GM23338 (cell line): ENCODE results near the gene RALY. TPM values are rescaled to one million over a fixed set of nuclear protein-coding genes. Genes with fewer than 3 reads are reported as not detected.
A peak's percentile ranks its signal among the peaks of the same experiment; 100 is the strongest.

Experiments used
- ATAC-seq: fragments of 200-7000 bp; cut with Tn5 transposase; 3 replicates; pipeline ENCODE4 v1.9.1; 2020
- DNase-seq: peaks from one replicate; pipeline ENCODE4 v3.0.0-alpha.2; 2015; ENCODE audit warnings: low spot score
- H2AFZ ChIP-seq: fragments of 200-600 bp; sonication (generic); 2 replicates; pipeline ENCODE4 v1.8.0; 2016; ENCODE audit warnings: antibody characterized with exemption, mild to moderate bottlenecking, moderate library complexity
- H3F3A ChIP-seq: fragments of 200-600 bp; sonication (generic); replicated peaks from 2 replicates; pipeline ENCODE4 v1.8.0; 2017; ENCODE audit warnings: antibody characterized with exemption, mixed run types, low read depth
- H3K27ac ChIP-seq: fragments of 200-600 bp; sonication (generic); 2 replicates; pipeline ENCODE4 v1.6.1; 2016; ENCODE audit warnings: low read depth
- H3K27me3 ChIP-seq: fragments of 200-600 bp; sonication (generic); 2 replicates; pipeline ENCODE4 v1.8.0; 2016; ENCODE audit warnings: mild to moderate bottlenecking, mixed run types, moderate library complexity; ENCODE audit not compliant: insufficient read depth
- H3K36me3 ChIP-seq: fragments of 200-600 bp; sonication (generic); 2 replicates; pipeline ENCODE4 v1.8.0; 2016; ENCODE audit warnings: mild to moderate bottlenecking; ENCODE audit not compliant: insufficient read depth
- H3K4me1 ChIP-seq: fragments of 200-600 bp; sonication (generic); 2 replicates; pipeline ENCODE4 v1.8.0; 2016; ENCODE audit warnings: mild to moderate bottlenecking, moderate library complexity; ENCODE audit not compliant: insufficient read depth
- H3K4me2 ChIP-seq: fragments of 200-600 bp; sonication (generic); 2 replicates; pipeline ENCODE4 v1.7.1; 2017; ENCODE audit warnings: mixed run types
- H3K4me3 ChIP-seq: fragments of 200-600 bp; sonication (generic); 2 replicates; pipeline ENCODE4 v1.6.1; 2016; ENCODE audit warnings: mixed run types
- H3K79me2 ChIP-seq: fragments of 200-600 bp; sonication (generic); replicated peaks from 2 replicates; pipeline ENCODE4 v1.8.0; 2017; ENCODE audit warnings: mild to moderate bottlenecking; ENCODE audit not compliant: insufficient read depth
- H3K9me2 ChIP-seq: fragments of 200-600 bp; sonication (generic); 2 replicates; pipeline ENCODE4 v1.8.0; 2017; ENCODE audit not compliant: insufficient read depth
- H4K20me1 ChIP-seq: fragments of 200-600 bp; sonication (generic); replicated peaks from 2 replicates; pipeline ENCODE4 v1.8.0; 2017; ENCODE audit warnings: mild to moderate bottlenecking; ENCODE audit not compliant: insufficient read depth
- H3K27ac Mint-ChIP-seq: 2 replicates; pipeline ENCODE4 v1.8.0; 2020; ENCODE audit warnings: inconsistent platforms, mild to moderate bottlenecking, moderate library complexity, mixed read lengths
- H3K27me3 Mint-ChIP-seq: 3 replicates; pipeline ENCODE4 v1.8.0; 2022; ENCODE audit warnings: low read depth, mild to moderate bottlenecking, moderate library complexity, mixed read lengths, inconsistent platforms; ENCODE audit not compliant: insufficient read depth, poor library complexity
- H3K36me3 Mint-ChIP-seq: 3 replicates; pipeline ENCODE4 v1.8.0; 2021; ENCODE audit warnings: low read depth, mild to moderate bottlenecking, inconsistent platforms, moderate library complexity, mixed read lengths
- H3K4me1 Mint-ChIP-seq: 3 replicates; pipeline ENCODE4 v1.8.0; 2020; ENCODE audit warnings: mild to moderate bottlenecking, inconsistent platforms, mixed read lengths
- H3K4me3 Mint-ChIP-seq: 3 replicates; pipeline ENCODE4 v1.8.0; 2021; ENCODE audit warnings: moderate library complexity, mild to moderate bottlenecking, inconsistent platforms, mixed read lengths
- H3K9me3 Mint-ChIP-seq: 3 replicates; pipeline ENCODE4 v1.8.0; 2020; ENCODE audit warnings: moderate library complexity, mild to moderate bottlenecking, inconsistent platforms, mixed read lengths
- CREB1 ChIP-seq: fragments of 250-450 bp; sonication (Bioruptor Pico); IDR thresholded peaks from 2 replicates; pipeline ENCODE4 v1.5.0; 2020; ENCODE audit warnings: low read depth, mild to moderate bottlenecking, moderate library complexity
- ETS1 ChIP-seq: IDR thresholded peaks from 2 replicates; pipeline ENCODE4 v1.6.1; 2016; ENCODE audit warnings: antibody characterized with exemption
- JUNB ChIP-seq: IDR thresholded peaks from one replicate; pipeline ENCODE4 v1.6.1; 2016; ENCODE audit warnings: antibody characterized with exemption; ENCODE audit not compliant: unreplicated experiment
- POLR2AphosphoS5 ChIP-seq: IDR thresholded peaks from 2 replicates; pipeline ENCODE4 v1.6.1; 2016; ENCODE audit warnings: antibody characterized with exemption, low read depth
- polyA plus RNA-seq: library from polyadenylated mRNA; unstranded; fragments of >200 nt; fragmentation: Nextera tagmentation; extraction: Ambion mirVana; gene quantifications from 2 replicates; pipeline ENCODE4 v1.2.1, GENCODE V29; 2016
- total RNA-seq: library from RNA; depleted of rRNA; stranded (reverse); fragments of >200 nt; shearing (Covaris generic); gene quantifications from 2 replicates; pipeline ENCODE4 v1.2.3, GENCODE V29; 2014
- TF ChIP-seq, protein P1 (sequence below): IDR thresholded peaks from one replicate; pipeline ENCODE4 v1.6.1; 2018; ENCODE audit warnings: antibody characterized with exemption; ENCODE audit not compliant: unreplicated experiment
- TF ChIP-seq, protein P2 (sequence below), 2 experiments: fragments of 200-600 bp in 1 of 2; sonication (generic) in 1 of 2; conservative IDR thresholded peaks; 2 replicates each; pipeline versions ENCODE4 v1.5.1 to v1.6.1; 2016 to 2017; ENCODE audit warnings: antibody characterized with exemption in 2 of 2, low read depth in 2 of 2, mild to moderate bottlenecking in 2 of 2, moderate library complexity in 1 of 2

RALY gene
- total and polyA plus RNA-seq, 2 experiments from 2014 or later = 144 to 167 TPM

- peaks cover 40% of the 10 kb centered on the region for H4K20me1 ChIP-seq
- H3K79me2 ChIP-seq = peaks cover 50% of the 10 kb centered on the region
- H3K27me3 ChIP-seq = no peaks in the 10 kb centered on the region
- ATAC-seq = peak; percentile 91
- H3K4me1 Mint-ChIP-seq = peaks cover 22% of the 10 kb centered on the region
- peak; percentile 98 for DNase-seq
- peak within 1 kb of the TSS; percentile 99 for H3K27ac Mint-ChIP-seq
- no peaks in the 10 kb centered on the region for H3K9me3 Mint-ChIP-seq
- no peaks in the 10 kb centered on the region; the same call in 1 of the 2 replicates for H3F3A ChIP-seq
- peak within 1 kb of the TSS; percentile 98 for H2AFZ ChIP-seq
- H3K4me3 ChIP-seq = peak within 1 kb of the TSS; percentile 89
- H3K27ac ChIP-seq = peak within 1 kb of the TSS; percentile 99
- H3K36me3 Mint-ChIP-seq = peaks cover 42% of the 10 kb centered on the region
- H3K9me2 ChIP-seq = no peaks in the 10 kb centered on the region
- peaks cover 17% of the 10 kb centered on the region for H3K4me1 ChIP-seq
- peak within 1 kb of the TSS; percentile 95 for H3K4me2 ChIP-seq
- TF ChIP-seq POLR2AphosphoS5 (peak; percentile 96), JUNB (no peak), ETS1 (peak; percentile 97), CREB1 (CRISPR knock-in tag) (peak; percentile 96)
- TF ChIP-seq, protein P1, sequence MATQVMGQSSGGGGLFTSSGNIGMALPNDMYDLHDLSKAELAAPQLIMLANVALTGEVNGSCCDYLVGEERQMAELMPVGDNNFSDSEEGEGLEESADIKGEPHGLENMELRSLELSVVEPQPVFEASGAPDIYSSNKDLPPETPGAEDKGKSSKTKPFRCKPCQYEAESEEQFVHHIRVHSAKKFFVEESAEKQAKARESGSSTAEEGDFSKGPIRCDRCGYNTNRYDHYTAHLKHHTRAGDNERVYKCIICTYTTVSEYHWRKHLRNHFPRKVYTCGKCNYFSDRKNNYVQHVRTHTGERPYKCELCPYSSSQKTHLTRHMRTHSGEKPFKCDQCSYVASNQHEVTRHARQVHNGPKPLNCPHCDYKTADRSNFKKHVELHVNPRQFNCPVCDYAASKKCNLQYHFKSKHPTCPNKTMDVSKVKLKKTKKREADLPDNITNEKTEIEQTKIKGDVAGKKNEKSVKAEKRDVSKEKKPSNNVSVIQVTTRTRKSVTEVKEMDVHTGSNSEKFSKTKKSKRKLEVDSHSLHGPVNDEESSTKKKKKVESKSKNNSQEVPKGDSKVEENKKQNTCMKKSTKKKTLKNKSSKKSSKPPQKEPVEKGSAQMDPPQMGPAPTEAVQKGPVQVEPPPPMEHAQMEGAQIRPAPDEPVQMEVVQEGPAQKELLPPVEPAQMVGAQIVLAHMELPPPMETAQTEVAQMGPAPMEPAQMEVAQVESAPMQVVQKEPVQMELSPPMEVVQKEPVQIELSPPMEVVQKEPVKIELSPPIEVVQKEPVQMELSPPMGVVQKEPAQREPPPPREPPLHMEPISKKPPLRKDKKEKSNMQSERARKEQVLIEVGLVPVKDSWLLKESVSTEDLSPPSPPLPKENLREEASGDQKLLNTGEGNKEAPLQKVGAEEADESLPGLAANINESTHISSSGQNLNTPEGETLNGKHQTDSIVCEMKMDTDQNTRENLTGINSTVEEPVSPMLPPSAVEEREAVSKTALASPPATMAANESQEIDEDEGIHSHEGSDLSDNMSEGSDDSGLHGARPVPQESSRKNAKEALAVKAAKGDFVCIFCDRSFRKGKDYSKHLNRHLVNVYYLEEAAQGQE = peak; percentile 28
- peaks cover 18% of the 10 kb centered on the region for H3K27me3 Mint-ChIP-seq
- peaks cover 14% of the 10 kb centered on the region for H3K36me3 ChIP-seq
- peak within 1 kb of the TSS; percentile 97 for H3K4me3 Mint-ChIP-seq
Observed at GRCh38 chr20:34111702-34112599, 118.2 kb downstream of the RALY start, which contains the start of gene EIF2S2. EIF2S2 (minus strand) TSS chr20:34112243; CDS start chr20:34112110, 133 bp downstream.

DNA sequence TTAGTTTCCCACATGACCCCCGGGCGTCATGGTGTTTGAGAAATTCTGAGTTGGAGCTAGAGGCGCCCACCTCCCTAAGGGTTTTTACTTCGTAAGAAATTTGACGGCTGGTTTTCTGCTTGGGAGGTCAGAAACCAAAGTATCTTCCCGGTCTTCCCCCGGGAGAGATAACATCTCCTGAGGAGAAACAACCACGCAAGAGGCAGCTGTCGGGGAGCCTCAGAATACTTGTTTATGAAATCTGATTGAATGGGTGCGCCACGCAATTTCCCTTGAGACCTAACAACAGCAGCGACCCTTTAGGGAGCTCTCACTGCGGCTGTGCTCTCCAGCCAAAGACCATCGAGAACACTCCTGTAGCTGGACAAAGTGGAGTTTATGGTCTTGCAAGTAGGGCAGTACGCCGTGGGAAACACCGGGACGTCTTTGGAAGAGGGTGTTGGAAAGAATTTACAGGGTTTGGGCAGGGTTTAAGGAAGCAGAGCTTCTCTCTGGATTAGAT is 118.9 kb downstream of the RALY start:
- Mint-ChIP-seq H3K4me1 (peaks cover 21% of the 10 kb centered on the region), H3K4me3 (peak overlapping the region; percentile 97), H3K9me3 (no peaks in the 10 kb centered on the region), H3K27ac (peak overlapping the region; percentile 99), H3K36me3 (peaks cover 35% of the 10 kb centered on the region), H3K27me3 (peaks cover 18% of the 10 kb centered on the region)
- peak overlapping the region; percentile 89; the same call in 1 of the 2 replicates for H3K27ac ChIP-seq
- no peaks in the 10 kb centered on the region for H3K9me2 ChIP-seq
- H3K36me3 ChIP-seq = peaks cover 14% of the 10 kb centered on the region
- peak overlapping the region; percentile 85 for H3K4me2 ChIP-seq
- no peaks in the 10 kb centered on the region for H3K27me3 ChIP-seq
- H4K20me1 ChIP-seq = peaks cover 33% of the 10 kb centered on the region
- H3K79me2 ChIP-seq = peaks cover 43% of the 10 kb centered on the region
- no peaks in the 10 kb centered on the region; the same call in 1 of the 2 replicates for H3F3A ChIP-seq
- peak overlapping the region; percentile 89 for H3K4me3 ChIP-seq
- TF ChIP-seq, protein P2, sequence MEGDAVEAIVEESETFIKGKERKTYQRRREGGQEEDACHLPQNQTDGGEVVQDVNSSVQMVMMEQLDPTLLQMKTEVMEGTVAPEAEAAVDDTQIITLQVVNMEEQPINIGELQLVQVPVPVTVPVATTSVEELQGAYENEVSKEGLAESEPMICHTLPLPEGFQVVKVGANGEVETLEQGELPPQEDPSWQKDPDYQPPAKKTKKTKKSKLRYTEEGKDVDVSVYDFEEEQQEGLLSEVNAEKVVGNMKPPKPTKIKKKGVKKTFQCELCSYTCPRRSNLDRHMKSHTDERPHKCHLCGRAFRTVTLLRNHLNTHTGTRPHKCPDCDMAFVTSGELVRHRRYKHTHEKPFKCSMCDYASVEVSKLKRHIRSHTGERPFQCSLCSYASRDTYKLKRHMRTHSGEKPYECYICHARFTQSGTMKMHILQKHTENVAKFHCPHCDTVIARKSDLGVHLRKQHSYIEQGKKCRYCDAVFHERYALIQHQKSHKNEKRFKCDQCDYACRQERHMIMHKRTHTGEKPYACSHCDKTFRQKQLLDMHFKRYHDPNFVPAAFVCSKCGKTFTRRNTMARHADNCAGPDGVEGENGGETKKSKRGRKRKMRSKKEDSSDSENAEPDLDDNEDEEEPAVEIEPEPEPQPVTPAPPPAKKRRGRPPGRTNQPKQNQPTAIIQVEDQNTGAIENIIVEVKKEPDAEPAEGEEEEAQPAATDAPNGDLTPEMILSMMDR (conservative IDR thresholded peaks at IDR 0.05; ENCODE audit: low read depth in 2 of 2) = no peak
- no peak for TF ChIP-seq JUNB
- peak; percentile 16 for ATAC-seq
- H3K4me1 ChIP-seq = peaks cover 17% of the 10 kb centered on the region
- peak overlapping the region; percentile 98 for H2AFZ ChIP-seq
- peak; percentile 42 for DNase-seq
